ENCODE data around the gene FICD. TPM values are rescaled to one million over a fixed set of nuclear protein-coding genes. Genes with fewer than 3 reads are reported as not detected.

Gene FICD
- total and polyA plus RNA-seq, 2 of the 13 experiments (the other 11 are each of a cell fraction or from before 2014, with no cell fraction given), result 0.99 to 3.0 TPM

DNA sequence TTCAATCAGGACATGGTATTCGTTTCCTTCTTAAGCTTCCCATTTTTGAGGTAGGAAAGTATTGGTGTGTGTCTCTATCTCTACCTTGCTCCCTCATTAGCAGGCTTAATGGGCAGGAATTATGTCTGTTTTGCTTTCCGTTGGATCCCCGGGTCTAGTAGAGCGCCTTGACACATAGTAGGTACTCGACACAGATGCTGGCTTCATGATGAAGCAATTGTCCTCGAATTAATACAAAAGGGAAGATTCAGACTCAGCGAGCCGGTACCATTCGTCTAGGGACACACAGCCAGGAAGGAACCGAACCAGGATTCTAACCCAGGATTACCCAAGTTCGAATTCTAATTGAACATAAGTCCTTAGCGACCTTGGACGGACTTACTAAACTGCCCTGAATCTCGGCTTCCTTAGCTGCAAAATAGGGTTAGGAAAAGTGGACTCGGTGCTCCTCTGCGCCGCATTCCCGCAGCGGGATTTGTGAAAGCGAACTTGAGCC, 46.8 kb downstream of the FICD start (continued):
- TF ChIP-seq, protein P1, sequence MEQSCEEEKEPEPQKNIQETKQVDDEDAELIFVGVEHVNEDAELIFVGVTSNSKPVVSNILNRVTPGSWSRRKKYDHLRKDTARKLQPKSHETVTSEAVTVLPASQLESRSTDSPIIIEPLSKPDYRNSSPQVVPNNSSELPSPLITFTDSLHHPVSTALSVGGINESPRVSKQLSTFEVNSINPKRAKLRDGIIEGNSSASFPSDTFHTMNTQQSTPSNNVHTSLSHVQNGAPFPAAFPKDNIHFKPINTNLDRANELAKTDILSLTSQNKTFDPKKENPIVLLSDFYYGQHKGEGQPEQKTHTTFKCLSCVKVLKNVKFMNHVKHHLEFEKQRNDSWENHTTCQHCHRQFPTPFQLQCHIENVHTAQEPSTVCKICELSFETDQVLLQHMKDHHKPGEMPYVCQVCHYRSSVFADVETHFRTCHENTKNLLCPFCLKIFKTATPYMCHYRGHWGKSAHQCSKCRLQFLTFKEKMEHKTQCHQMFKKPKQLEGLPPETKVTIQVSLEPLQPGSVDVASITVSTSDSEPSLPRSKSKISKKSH (CRISPR knock-in tag; IDR thresholded peaks at IDR 0.05; ENCODE audit: borderline replicate concordance), result no peak
- TF ChIP-seq KDM3A (CRISPR knock-in tag; IDR thresholded peaks at IDR 0.05; ENCODE audit: low read depth) (no peak), ZNF678 (CRISPR knock-in tag; IDR thresholded peaks at IDR 0.05) (no peak), NAIF1 (CRISPR knock-in tag; IDR thresholded peaks at IDR 0.05; ENCODE audit: borderline replicate concordance) (peak; percentile 34; the same call in 1 of the 2 replicates), ZBTB1 (CRISPR knock-in tag; IDR thresholded peaks at IDR 0.05; ENCODE audit: borderline replicate concordance) (no peak), BHLHE40 (IDR thresholded peaks at IDR 0.05; ENCODE audit: low read length) (no peak), ZNF747 (CRISPR knock-in tag; IDR thresholded peaks at IDR 0.05; ENCODE audit: borderline replicate concordance) (peak; percentile 40; the same call in 1 of the 2 replicates), ZFP37 (CRISPR knock-in tag; IDR thresholded peaks at IDR 0.05; ENCODE audit: borderline replicate concordance) (no peak), ZNF343 (CRISPR knock-in tag; IDR thresholded peaks at IDR 0.05) (0 out of 2 replicates have a peak, but pooled peaks have one; percentile 8), ZNF484 (CRISPR knock-in tag; IDR thresholded peaks at IDR 0.05; ENCODE audit: borderline replicate concordance, low read depth) (no peak), RXRB (CRISPR knock-in tag; IDR thresholded peaks at IDR 0.05; ENCODE audit: borderline replicate concordance) (no peak)
- TF ChIP-seq, protein P2, sequence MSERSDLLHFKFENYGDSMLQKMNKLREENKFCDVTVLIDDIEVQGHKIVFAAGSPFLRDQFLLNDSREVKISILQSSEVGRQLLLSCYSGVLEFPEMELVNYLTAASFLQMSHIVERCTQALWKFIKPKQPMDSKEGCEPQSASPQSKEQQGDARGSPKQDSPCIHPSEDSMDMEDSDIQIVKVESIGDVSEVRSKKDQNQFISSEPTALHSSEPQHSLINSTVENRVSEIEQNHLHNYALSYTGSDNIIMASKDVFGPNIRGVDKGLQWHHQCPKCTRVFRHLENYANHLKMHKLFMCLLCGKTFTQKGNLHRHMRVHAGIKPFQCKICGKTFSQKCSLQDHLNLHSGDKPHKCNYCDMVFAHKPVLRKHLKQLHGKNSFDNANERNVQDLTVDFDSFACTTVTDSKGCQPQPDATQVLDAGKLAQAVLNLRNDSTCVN (CRISPR knock-in tag; IDR thresholded peaks at IDR 0.05; ENCODE audit: borderline replicate concordance), result no peak
- TF ChIP-seq, protein P3, sequence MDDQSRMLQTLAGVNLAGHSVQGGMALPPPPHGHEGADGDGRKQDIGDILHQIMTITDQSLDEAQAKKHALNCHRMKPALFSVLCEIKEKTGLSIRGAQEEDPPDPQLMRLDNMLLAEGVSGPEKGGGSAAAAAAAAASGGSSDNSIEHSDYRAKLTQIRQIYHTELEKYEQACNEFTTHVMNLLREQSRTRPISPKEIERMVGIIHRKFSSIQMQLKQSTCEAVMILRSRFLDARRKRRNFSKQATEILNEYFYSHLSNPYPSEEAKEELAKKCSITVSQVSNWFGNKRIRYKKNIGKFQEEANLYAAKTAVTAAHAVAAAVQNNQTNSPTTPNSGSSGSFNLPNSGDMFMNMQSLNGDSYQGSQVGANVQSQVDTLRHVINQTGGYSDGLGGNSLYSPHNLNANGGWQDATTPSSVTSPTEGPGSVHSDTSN (CRISPR knock-in tag; IDR thresholded peaks at IDR 0.05; ENCODE audit: borderline replicate concordance), result no peak
- TF ChIP-seq, protein P4, sequence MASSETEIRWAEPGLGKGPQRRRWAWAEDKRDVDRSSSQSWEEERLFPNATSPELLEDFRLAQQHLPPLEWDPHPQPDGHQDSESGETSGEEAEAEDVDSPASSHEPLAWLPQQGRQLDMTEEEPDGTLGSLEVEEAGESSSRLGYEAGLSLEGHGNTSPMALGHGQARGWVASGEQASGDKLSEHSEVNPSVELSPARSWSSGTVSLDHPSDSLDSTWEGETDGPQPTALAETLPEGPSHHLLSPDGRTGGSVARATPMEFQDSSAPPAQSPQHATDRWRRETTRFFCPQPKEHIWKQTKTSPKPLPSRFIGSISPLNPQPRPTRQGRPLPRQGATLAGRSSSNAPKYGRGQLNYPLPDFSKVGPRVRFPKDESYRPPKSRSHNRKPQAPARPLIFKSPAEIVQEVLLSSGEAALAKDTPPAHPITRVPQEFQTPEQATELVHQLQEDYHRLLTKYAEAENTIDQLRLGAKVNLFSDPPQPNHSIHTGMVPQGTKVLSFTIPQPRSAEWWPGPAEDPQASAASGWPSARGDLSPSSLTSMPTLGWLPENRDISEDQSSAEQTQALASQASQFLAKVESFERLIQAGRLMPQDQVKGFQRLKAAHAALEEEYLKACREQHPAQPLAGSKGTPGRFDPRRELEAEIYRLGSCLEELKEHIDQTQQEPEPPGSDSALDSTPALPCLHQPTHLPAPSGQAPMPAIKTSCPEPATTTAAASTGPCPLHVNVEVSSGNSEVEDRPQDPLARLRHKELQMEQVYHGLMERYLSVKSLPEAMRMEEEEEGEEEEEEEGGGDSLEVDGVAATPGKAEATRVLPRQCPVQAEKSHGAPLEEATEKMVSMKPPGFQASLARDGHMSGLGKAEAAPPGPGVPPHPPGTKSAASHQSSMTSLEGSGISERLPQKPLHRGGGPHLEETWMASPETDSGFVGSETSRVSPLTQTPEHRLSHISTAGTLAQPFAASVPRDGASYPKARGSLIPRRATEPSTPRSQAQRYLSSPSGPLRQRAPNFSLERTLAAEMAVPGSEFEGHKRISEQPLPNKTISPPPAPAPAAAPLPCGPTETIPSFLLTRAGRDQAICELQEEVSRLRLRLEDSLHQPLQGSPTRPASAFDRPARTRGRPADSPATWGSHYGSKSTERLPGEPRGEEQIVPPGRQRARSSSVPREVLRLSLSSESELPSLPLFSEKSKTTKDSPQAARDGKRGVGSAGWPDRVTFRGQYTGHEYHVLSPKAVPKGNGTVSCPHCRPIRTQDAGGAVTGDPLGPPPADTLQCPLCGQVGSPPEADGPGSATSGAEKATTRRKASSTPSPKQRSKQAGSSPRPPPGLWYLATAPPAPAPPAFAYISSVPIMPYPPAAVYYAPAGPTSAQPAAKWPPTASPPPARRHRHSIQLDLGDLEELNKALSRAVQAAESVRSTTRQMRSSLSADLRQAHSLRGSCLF (CRISPR knock-in tag; IDR thresholded peaks at IDR 0.05; ENCODE audit: borderline replicate concordance), result no peak
- TF ChIP-seq, protein P5, sequence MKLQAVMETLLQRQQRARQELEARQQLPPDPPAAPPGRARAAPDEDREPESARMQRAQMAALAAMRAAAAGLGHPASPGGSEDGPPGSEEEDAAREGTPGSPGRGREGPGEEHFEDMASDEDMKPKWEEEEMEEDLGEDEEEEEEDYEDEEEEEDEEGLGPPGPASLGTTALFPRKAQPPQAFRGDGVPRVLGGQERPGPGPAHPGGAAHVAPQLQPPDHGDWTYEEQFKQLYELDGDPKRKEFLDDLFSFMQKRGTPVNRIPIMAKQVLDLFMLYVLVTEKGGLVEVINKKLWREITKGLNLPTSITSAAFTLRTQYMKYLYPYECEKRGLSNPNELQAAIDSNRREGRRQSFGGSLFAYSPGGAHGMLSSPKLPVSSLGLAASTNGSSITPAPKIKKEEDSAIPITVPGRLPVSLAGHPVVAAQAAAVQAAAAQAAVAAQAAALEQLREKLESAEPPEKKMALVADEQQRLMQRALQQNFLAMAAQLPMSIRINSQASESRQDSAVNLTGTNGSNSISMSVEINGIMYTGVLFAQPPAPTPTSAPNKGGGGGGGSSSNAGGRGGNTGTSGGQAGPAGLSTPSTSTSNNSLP (IDR thresholded peaks at IDR 0.05; ENCODE audit: low read depth, low read length), result no peak
- TF ChIP-seq, protein P6, sequence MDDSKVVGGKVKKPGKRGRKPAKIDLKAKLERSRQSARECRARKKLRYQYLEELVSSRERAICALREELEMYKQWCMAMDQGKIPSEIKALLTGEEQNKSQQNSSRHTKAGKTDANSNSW (CRISPR knock-in tag; IDR thresholded peaks at IDR 0.05; ENCODE audit: borderline replicate concordance), result no peak

Measured in HepG2 (cell line).